Motor neuron (in vitro differentiated cells): ENCODE results near the gene CCDC88C. TPM values are rescaled to one million over a fixed set of nuclear protein-coding genes. Genes with fewer than 3 reads are reported as not detected.

ENCODE experiments used
- ATAC-seq, 8 experiments: fragments of 200-7000 bp; cut with Tn5 transposase; replicated peaks in 6 of 8; 2 replicates each; pipeline ENCODE4 v1.8.0; 2021; ENCODE audit warnings: mild to moderate bottlenecking in 8 of 8, moderate library complexity in 8 of 8
- H3K27ac ChIP-seq, 2 donors: fragments of 250-450 bp; sonication (Bioruptor Pico); 2 replicates each; pipeline ENCODE4 v1.9.0; 2021; ENCODE audit warnings: antibody characterized with exemption in 2 of 2, mild to moderate bottlenecking in 2 of 2, moderate library complexity in 1 of 2
- H3K4me1 ChIP-seq, 2 donors: fragments of 250-450 bp; sonication (Bioruptor Pico); replicated peaks in 1 of 2; 2 replicates each; pipeline ENCODE4 v1.6.1; 2021; ENCODE audit warnings: antibody characterized with exemption in 2 of 2, mild to moderate bottlenecking in 2 of 2, moderate library complexity in 1 of 2
- H3K4me3 ChIP-seq, 5 donors: fragments of 250-450 bp; sonication (Bioruptor Pico); 2 replicates each; pipeline ENCODE4 v1.9.0; 2021; ENCODE audit warnings: antibody characterized with exemption in 5 of 5, mild to moderate bottlenecking in 5 of 5, moderate library complexity in 4 of 5
- WGBS, 10 experiments: fragments of 450-650 bp; shearing (Covaris generic); methylation state at CpG; one replicate each; pipeline ENCODE4 v1.0.0; 2022; 5-methylcytosine and 5-hydroxymethylcytosine counted together
- in situ Hi-C, 9 experiments: fragments of 400-800 bp; cut with MboI; loops; one replicate each; pipeline ENCODE4 v1.15.0; 2021; ENCODE audit warnings: low sequenced_read_pairs in 9 of 9, low pct_unique_long_range_greater_than_20kb in 2 of 9; ENCODE audit not compliant: unreplicated experiment in 9 of 9
- total RNA-seq, 8 experiments: library from RNA; unstranded; fragments of 300-600 nt; gene quantifications; 2 replicates each; pipeline versions ENCODE4 v1.2.3 to v1.2.4, GENCODE V29; 2022

The CCDC88C gene
- total RNA-seq, 8 experiments from 2014 or later = 2.6 to 25.2 (median 10.5) TPM

DNA sequence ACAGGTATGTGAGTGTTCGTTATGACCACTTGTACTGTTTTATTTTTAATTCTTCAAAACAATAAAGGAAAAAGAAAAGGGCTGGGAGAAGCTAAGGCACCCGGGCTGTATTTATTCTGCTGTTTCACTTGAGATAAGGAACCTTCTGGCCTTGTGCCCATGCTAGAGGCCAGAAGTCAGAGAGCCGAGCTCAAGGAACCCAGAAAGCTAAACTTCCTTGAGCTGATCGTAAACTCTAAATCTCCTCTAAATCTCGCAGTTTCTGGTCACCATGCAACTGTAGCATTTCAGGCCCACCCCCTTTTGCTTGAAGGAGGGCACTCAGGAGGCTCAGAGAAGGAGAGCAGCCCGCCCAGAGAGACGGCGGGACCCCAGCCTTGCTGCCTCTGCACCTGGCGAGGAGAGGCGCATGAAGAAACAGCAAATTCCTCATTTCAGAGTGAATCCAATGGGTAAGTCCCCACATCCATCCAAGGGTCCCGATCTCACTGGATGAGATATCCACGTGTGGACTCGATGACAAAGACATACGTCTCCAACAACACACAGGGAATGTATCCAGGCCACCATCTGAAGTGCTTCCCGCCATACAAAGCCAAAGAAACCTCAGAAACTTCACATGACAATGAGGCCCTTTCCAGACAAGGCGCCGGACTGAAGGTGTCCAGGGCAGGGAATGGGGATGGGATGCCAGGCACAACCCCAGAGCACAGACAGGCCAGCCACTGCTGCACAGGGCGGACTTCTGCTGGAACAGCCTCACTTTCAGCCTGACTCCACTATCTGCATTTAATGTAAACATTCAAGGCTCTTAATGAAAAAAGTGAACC, 14.6 kb downstream of the CCDC88C start:
- H3K4me1 ChIP-seq = no peaks in the 10 kb centered on the region
- WGBS, 10 experiments = 55 to 100% (median 82%) methylated on average over 2 to 14 of the region's 18 CpGs; no CpG with 5 or more reads in 1 of the 10 experiments
- peak in 1 of 8 experiments; percentile 11 for ATAC-seq
- in situ Hi-C loops = loop anchor here in 1 of 9 experiments (25.0 kb wide), 1 partner anchor 91 kb away; no protein-coding TSS in a partner anchor
- no peak overlapping the region for H3K4me3 ChIP-seq
- H3K27ac ChIP-seq = no peak overlapping the region

DNA sequence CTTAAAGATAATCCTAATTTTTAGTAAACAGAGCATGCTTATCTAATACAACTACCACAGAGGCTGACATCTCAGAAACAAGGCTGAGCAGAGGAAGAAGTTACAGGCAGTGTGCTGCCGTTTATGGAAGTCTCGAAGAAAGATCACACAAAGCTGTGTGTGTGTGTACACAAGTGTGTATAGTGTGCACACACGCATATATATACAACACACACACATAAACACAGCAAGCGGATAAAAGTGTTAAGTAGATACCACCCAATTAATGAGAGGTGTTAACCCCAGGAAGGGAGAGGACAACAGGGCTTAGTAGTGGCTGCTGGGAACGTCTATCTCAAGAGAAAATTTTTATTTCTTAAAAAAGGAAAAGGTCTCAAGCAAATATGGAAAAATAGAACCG, 15.3 kb downstream of the CCDC88C start:
- 14 to 100% (median 84%) methylated on average over 1 to 6 of the region's 6 CpGs for WGBS, 10 experiments
- Histone ChIP-seq H3K4me1 (peaks cover 6% of the 10 kb centered on the region in 2 donors), H3K27ac (no peak overlapping the region), H3K4me3 (no peak overlapping the region)
- in situ Hi-C loops = loop anchor here in 1 of 9 experiments (25.0 kb wide), 1 partner anchor 90 kb away; no protein-coding TSS in a partner anchor
- no peak for ATAC-seq

DNA sequence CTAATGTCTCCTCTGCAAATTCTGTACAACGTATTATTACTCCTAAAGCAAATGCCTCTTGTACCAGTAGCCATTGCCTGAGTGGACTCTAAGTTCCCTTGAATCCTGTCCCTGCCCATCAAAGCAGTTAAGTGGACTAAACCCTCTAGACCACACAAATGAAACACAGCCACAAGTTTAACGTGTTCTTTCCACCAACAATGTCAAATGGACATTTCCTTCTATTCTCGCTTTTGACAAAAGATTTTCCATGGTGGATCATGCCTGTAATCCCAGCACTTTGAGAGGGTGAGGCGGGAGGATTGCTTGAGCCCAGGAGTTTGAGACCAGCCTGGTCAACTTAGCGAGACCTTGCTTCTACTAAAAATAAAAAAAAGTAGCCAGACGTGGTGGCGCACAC, 15.9 kb downstream of the CCDC88C start:
- WGBS, 10 experiments = 79 to 100% (median 95%) methylated on average over 1 to 5 of the region's 7 CpGs
- Histone ChIP-seq H3K27ac (no peak overlapping the region), H3K4me3 (no peak overlapping the region), H3K4me1 (peaks cover 12% of the 10 kb centered on the region in 2 donors)
- in situ Hi-C loops = loop anchor here in 1 of 9 experiments (25.0 kb wide), 1 partner anchor 89 kb away; no protein-coding TSS in a partner anchor
- ATAC-seq = no peak

DNA sequence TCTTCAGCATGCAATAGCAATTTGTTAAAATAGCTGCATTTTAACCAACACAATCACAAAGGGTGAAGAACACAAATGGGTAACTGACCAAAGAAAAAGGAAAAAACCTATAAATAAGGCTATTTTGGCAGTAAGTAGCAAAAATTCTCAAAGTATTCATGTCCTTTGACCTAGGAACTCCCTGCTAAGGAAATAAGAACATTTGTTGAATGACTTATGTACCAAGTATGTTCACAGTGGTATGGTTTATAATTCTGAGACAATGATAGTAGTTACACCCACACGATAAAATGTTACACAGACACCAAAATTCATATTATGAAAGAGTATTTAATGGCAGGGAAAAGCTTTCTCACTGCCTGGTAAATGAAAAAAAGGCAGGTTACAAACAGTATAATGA, 16.9 kb downstream of the CCDC88C start:
- WGBS, 10 experiments = 25 to 92% (median 77%) methylated on average over 1 of the region's 1 CpG; no CpG with 5 or more reads in 4 of the 10 experiments
- Histone ChIP-seq H3K4me3 (no peak overlapping the region), H3K4me1 (peaks cover 14 to 20% of the 10 kb centered on the region in 2 donors), H3K27ac (no peak overlapping the region)
- in situ Hi-C loops = loop anchor here in 1 of 9 experiments (25.0 kb wide), 1 partner anchor 88 kb away; no protein-coding TSS in a partner anchor
- ATAC-seq = no peak

DNA sequence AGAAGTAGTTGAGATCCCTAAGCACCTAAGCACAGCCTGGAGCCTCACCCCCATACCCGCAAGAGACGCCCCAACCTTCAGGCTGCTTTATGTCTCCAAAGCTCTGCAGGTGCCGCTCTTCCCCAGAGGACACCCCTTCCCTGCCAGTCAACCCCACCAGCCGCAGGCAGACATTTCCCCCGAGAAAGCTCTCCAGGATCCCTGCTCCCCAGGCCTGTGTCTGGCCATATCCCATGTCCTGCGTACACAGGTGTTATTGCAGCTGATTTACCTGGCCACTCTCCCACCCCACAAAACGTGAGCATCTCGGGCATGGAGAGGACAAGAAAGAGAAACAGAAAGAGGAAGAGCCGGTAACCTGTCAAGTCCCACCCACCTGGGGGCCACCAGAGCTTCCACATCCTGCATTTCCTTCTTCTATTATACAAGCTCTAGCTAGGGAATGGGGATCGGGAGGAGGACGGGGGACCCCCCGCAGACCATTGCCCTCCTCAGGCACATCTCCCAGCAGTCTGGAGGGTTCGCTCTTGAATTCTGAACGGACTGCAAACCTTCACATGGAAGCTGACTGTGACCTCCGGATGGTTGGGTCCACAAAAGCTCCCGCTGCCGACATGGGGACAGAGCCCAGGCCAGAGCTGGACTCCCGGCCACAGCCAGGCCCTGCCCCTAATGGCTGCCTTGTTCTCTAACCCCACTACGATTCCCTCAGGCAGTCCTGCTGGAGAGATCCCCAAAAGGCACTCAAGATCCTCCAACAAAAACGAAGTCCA, 17.6 kb downstream of the CCDC88C start:
- in situ Hi-C loops = loop anchor here in 1 of 9 experiments (25.0 kb wide), 1 partner anchor 88 kb away; no protein-coding TSS in a partner anchor
- 29 to 100% (median 79%) methylated on average over 1 to 6 of the region's 20 CpGs; no CpG with 5 or more reads in 4 of the 10 experiments for WGBS, 10 experiments
- H3K27ac ChIP-seq = no peak overlapping the region
- H3K4me3 ChIP-seq = no peak overlapping the region
- H3K4me1 ChIP-seq = peaks cover 14 to 20% of the 10 kb centered on the region in 2 donors
- ATAC-seq = no peak

DNA sequence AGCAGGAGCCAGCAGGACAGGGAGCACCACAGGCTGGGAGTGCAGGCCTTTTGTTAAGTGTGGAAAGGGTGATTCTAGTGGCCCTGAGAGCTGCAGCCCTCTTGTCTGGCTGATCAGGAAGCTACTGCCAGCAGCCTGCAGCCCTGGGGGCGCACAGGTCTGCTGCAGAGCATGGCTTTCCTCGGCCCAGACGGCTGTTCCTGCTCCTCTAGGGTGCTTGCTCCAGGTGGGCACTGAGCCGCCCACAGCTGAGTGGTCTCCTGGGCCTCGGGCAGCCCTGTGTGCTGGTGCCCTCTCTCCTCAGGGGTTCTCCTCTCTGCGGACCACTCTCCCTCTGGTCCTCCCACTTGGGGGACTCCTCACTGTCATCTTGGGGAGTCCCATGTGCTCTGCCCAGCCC, 18.9 kb downstream of the CCDC88C start:
- no peak for ATAC-seq
- in situ Hi-C loops = no loop called here
- no peak overlapping the region for H3K27ac ChIP-seq
- peaks cover 14 to 20% of the 10 kb centered on the region in 2 donors for H3K4me1 ChIP-seq
- 0 to 84% (median 75%) methylated on average over 1 to 6 of the region's 6 CpGs; no CpG with 5 or more reads in 5 of the 10 experiments for WGBS, 10 experiments
- no peak overlapping the region for H3K4me3 ChIP-seq

DNA sequence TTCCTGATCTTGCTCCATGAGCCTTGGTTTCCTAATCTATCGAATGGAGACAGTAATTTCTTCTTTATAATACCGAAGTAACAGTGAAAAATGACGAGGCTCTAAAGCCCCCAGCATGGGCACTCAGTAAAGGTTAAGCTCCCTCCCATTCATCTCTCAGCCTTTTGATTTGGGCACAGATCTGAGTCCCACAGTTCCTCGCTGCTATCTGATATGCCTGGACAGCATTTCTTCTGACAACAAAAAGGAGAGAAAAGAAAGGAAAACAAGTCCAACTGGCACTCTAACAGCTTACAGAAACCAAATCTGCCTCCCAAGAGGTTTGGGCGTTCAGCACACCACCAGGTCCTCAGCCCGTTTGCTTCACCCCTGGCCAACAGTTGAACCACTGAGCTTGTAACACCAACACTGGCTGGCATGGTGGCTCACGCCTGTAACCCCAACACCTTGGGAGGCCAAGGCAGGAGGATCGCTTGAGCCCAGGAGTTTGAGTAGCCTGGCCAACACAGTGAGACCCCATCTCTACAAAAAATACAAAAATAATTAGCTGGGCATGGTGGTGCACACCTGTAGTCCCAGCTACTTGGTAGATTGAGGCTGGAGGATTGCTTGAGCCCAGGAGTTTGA, 19.5 kb downstream of the CCDC88C start:
- in situ Hi-C loops = no loop called here
- no peak for ATAC-seq
- H3K4me3 ChIP-seq = no peak overlapping the region
- no peak overlapping the region for H3K27ac ChIP-seq
- WGBS, 10 experiments = 45 to 100% (median 73%) methylated on average over 2 to 6 of the region's 8 CpGs; no CpG with 5 or more reads in 1 of the 10 experiments
- H3K4me1 ChIP-seq = peaks cover 14 to 20% of the 10 kb centered on the region in 2 donors

DNA sequence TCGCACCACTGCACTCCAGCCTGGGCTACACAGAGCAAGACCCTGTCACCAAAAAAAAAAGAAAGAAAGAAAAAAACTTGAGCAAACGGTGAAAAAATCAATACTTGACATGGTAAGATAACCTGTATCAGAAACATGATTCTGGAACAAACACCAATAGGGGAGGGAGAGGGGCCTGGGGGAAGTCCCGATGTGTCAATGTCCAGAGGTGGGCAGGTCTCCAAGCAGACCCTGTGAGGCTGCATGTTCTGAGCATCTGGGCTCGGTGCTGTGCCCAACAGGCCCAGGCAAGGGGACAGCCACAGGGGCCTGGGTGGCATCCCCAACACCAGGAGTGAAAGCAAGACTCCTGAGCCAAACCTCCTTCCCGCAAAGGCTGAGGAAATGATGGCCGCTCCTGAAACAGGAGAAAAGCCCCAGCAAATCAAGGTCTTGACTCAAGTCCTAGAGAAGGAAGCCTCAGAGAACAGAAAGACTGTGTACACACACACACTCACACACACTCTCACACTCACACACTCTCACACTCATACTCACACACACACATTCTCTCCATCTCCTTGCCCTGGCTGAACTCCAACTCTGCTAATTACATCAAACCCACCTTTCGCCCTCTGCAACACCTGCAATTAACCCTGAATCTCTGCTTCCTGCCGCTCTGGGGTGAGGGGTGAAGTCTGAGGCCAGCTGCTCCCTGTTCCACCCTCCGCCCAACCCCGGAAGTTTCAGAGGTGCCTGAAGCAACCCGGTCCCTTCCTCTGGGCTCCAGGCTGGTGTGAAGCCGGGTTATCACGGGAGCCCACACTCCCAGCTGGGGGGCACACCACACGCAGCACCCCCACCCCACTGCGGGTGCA, 20.4 kb downstream of the CCDC88C start:
- Histone ChIP-seq H3K4me3 (no peak overlapping the region), H3K27ac (no peak overlapping the region), H3K4me1 (peaks cover 14 to 27% of the 10 kb centered on the region in 2 donors)
- in situ Hi-C loops = no loop called here
- ATAC-seq = peak in 5 of 8 experiments; percentile 3 to 69 (median 20)
- 30 to 100% (median 71%) methylated on average over 1 to 10 of the region's 15 CpGs; no CpG with 5 or more reads in 2 of the 10 experiments for WGBS, 10 experiments

DNA sequence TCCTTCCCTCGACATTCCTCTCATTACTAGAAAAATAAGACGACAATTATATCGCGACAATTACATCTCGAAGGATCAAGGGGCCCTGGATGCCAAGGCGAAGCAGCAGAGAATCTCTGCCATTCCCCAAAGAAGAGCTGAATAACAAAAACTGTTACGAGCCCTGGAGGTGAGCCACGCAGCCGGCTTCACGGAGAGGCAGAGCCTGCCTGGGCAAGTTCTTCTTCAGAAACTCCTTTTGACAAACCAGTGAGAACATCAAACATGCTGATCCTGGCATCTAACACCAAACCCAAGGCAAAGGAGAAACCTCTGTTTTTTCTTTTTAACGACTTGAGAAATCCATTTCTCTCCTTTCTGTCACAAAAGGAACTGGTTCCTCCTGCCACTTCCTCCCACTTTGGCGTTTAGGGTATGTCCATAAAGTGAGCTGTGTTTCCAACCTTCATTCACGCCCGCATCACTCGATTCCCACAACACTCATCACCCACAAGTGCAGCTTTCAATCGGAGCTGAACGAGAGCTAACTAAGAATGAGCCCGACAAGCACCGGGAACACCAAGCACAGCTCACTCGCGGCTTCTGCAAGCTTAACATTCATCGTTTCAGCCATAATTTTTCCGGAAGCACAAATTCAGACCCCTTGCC, 21.5 kb downstream of the CCDC88C start:
- ATAC-seq = peak in 1 of 8 experiments; percentile 20
- in situ Hi-C loops = no loop called here
- no peak overlapping the region for H3K4me3 ChIP-seq
- no peak overlapping the region for H3K27ac ChIP-seq
- 27 to 100% (median 73%) methylated on average over 2 to 17 of the region's 23 CpGs; no CpG with 5 or more reads in 1 of the 10 experiments for WGBS, 10 experiments
- H3K4me1 ChIP-seq = peaks cover 16 to 27% of the 10 kb centered on the region in 2 donors

DNA sequence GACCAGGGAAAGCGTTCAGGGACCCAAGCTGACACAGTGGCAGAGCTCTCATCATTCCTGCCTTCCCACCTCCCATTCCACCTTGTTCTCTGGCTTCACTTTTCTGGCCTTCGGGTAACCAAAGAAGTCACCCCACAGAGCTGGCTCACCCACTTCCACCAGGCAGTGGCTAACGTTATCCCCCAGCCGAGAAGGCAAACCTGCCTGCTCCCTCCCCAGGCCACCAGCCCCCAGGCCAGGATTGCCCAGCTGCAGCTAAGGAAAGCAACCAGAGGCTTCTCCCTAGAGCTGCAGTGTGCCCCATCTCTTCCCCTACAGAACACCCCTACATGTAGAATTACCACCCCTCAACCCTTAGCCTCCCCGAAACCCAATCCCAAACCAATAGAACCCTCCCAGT, 22.2 kb downstream of the CCDC88C start:
- in situ Hi-C loops = no loop called here
- 40 to 100% (median 75%) methylated on average over 1 to 2 of the region's 5 CpGs; no CpG with 5 or more reads in 5 of the 10 experiments for WGBS, 10 experiments
- Histone ChIP-seq H3K4me3 (no peak overlapping the region), H3K4me1 (peaks cover 16 to 27% of the 10 kb centered on the region in 2 donors), H3K27ac (no peak overlapping the region)
- ATAC-seq = no peak
